ENCODE measurements around the gene MT1B.
"Not testable (repeated sequence)": the region's sequence is repeated elsewhere in the genome, so short reads cannot be mapped to it uniquely, and the experiment has no call there.

The MT1B gene

GRCh38 chr16:56667581-56668571, 16.2 kb downstream of the MT1B start, which contains the start of gene MT1G:
TSS of gene MT1G (minus strand) at chr16:56668065. CDS start at chr16:56667993, 72 bp downstream.
- Histone ChIP-seq H3K4me3 (ENCODE audit: low read depth, low read length) (no peak within 1 kb of the TSS), H3K27me3 (peaks cover 90% of the 10 kb centered on the region)

GRCh38 chr16:56669005-56669839, 17.5 kb downstream of the MT1B start, which contains the start of gene MT1H:
TSS of gene MT1H (plus strand) at chr16:56669814. CDS start at chr16:56669885, 71 bp downstream.
- Histone ChIP-seq H3K36me3 (no peaks in the 10 kb centered on the region), H3K27me3 (peaks cover 80% of the 10 kb centered on the region), H3K4me3 (ENCODE audit: low read depth, low read length) (no peak within 1 kb of the TSS), H3K9me3 (no peaks in the 10 kb centered on the region), H3K4me1 (no peaks in the 10 kb centered on the region)
- TF ChIP-seq CTCF (IDR thresholded peaks at IDR 0.05; ENCODE audit: low read depth, low read length), result no peak
- no peak for DNase-seq

More at GRCh38 chr16:56667581-56668571, 16.2 kb downstream of the MT1B start, which contains the start of gene MT1G:
- no peak for TF ChIP-seq CTCF (IDR thresholded peaks at IDR 0.05; ENCODE audit: low read depth, low read length)
- no peaks in the 10 kb centered on the region for H3K9me3 ChIP-seq
- no peaks in the 10 kb centered on the region for H3K36me3 ChIP-seq
- H3K4me1 ChIP-seq, result no peaks in the 10 kb centered on the region
- DNase-seq, result peak; percentile 29

GRCh38 chr16:56669840-56670619, 18.3 kb downstream of the MT1B start:
- H3K36me3 ChIP-seq, result no peaks in the 10 kb centered on the region
- H3K27me3 ChIP-seq, result peaks cover 73% of the 10 kb centered on the region
- H3K4me1 ChIP-seq, result no peaks in the 10 kb centered on the region
- DNase-seq, result no peak
- no peak overlapping the region for H3K4me3 ChIP-seq (ENCODE audit: low read depth, low read length)
- no peaks in the 10 kb centered on the region for H3K9me3 ChIP-seq
- no peak for TF ChIP-seq CTCF (IDR thresholded peaks at IDR 0.05; ENCODE audit: low read depth, low read length)

- H3K4me1 ChIP-seq, result no peaks in the 10 kb centered on the region
- H3K27me3 ChIP-seq, result peaks cover 68% of the 10 kb centered on the region
Observed at GRCh38 chr16:56670620-56670934, 18.9 kb downstream of the MT1B start.

GRCh38 chr16:56671691-56672090, 20.0 kb downstream of the MT1B start:
- H3K4me3 ChIP-seq (ENCODE audit: low read depth, low read length); H3K36me3 ChIP-seq; H3K4me1 ChIP-seq; DNase-seq; H3K9me3 ChIP-seq: not testable (repeated sequence)
- peaks cover 62% of the 10 kb centered on the region for H3K27me3 ChIP-seq

More at GRCh38 chr16:56670620-56670934, 18.9 kb downstream of the MT1B start:
- no peak overlapping the region for H3K4me3 ChIP-seq (ENCODE audit: low read depth, low read length)
- H3K36me3 ChIP-seq, result no peaks in the 10 kb centered on the region
- H3K9me3 ChIP-seq, result no peaks in the 10 kb centered on the region
- DNase-seq, result no peak
- TF ChIP-seq CTCF (IDR thresholded peaks at IDR 0.05; ENCODE audit: low read depth, low read length), result no peak

- not testable (repeated sequence) for H3K4me3 ChIP-seq (ENCODE audit: low read depth, low read length)
- peaks cover 57% of the 10 kb centered on the region for H3K27me3 ChIP-seq
Observed at GRCh38 chr16:56672171-56672570, 20.5 kb downstream of the MT1B start.

More at GRCh38 chr16:56672171-56672570, 20.5 kb downstream of the MT1B start:
- H3K9me3 ChIP-seq, H3K4me1 ChIP-seq, DNase-seq, H3K36me3 ChIP-seq: not testable (repeated sequence)
